RPMI7951 (cell line): ENCODE data around the gene CD99. TPM values are rescaled to one million over a fixed set of nuclear protein-coding genes. Genes with fewer than 3 reads are reported as not detected.

Source experiments
- DNase-seq: peaks from one replicate; pipeline ENCODE4 v3.0.0-alpha.2; 2012; ENCODE audit warnings: low read depth
- total RNA-seq: library from RNA; depleted of rRNA; stranded (reverse); fragments of >200 nt; shearing (Covaris generic); gene quantifications from 2 replicates; pipeline ENCODE4 v1.2.3, GENCODE V29; 2014

Gene CD99
- total RNA-seq, 1 experiment from 2014 or later = 519 TPM

GRCh38 chrX:2698604-2699003 lies 7.5 kb downstream of the CD99 start:
- no peak for DNase-seq

DNA sequence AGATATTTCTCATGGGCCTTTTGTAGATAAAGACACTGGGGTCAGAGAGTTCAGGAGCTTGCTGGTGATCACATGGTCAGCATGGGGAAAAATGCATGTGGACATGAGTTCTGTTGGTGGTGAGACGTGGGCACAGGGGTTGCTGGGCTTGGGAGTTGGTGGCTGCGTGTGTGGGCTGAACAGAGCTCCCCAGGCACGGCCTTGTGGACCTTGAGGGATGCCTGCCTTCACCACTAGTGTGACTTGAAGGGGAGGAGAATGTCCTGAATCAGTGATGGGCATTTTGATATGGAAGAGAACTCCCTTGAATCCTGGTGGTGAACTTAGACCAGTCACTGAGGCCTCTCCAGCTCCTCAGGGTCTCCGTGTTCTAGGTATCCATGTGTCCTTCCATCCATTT lies 8.9 kb downstream of the CD99 start:
- DNase-seq = no peak

DNA sequence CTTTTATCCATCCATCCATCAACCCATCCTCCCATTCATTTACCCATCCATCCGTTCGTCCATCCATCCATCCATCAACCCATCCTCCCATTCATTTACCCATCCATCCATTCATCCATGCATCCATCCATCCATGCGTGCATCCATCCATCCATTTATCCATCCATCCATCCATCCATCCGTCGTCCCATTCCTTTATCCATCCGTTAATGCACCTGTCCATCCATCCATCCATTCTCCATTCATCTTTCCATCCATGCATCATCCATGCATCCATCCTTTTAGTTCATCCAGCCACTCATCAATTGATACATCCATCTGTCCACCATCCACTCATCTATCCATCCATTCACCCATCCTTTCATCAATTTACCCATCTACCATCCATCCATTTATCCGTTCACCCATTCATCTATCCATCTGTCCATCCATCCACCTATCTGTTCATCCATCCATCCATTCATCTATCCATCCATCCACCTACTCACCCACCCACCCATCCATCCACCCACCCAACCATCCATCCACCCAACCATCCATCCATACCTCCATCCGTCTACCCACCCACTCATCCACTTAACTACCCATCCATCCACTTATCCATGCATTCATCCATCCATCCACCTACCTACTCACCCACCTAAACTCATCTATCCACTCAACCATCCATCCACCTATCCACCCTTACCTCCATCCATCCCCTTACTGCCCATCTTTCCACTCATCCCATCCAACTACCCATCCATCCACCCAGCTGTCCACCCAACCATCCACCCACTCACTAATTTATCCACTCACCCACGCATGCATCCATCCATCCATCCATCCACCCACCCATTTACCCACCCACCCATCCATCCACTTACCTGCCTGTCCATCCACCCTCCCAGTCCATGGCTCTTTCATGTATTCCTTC lies 9.6 kb downstream of the CD99 start:
- DNase-seq = no peak

- DNase-seq = no peak
Measured at GRCh38 chrX:2701600-2701999, 10.5 kb downstream of the CD99 start.

- DNase-seq = no peak
Measured at GRCh38 chrX:2703991-2704369, 12.9 kb downstream of the CD99 start.

- no peak for DNase-seq
Measured at GRCh38 chrX:2705046-2705832, 14.1 kb downstream of the CD99 start.

GRCh38 chrX:2707334-2707760 lies 16.3 kb downstream of the CD99 start:
- peak; percentile 97 for DNase-seq

DNA sequence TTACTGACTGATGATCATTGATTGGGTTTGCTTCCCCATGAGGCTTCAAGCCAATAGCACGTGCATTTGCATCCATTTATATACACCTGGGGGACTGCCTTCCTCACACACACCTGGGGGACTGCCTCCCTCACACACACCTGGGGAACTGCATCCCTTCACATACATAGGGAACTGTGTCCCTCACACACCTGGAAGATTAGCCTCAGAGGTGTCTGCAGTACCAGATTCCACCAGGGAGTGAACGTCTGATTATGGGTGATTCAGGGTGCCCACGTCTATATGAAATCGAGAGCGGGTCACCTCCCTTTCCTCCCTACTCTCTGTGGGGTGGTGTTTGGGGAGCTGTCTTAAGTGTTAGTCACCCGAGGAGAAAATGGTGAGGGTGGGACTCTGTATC lies 16.9 kb downstream of the CD99 start:
- DNase-seq = no peak

DNA sequence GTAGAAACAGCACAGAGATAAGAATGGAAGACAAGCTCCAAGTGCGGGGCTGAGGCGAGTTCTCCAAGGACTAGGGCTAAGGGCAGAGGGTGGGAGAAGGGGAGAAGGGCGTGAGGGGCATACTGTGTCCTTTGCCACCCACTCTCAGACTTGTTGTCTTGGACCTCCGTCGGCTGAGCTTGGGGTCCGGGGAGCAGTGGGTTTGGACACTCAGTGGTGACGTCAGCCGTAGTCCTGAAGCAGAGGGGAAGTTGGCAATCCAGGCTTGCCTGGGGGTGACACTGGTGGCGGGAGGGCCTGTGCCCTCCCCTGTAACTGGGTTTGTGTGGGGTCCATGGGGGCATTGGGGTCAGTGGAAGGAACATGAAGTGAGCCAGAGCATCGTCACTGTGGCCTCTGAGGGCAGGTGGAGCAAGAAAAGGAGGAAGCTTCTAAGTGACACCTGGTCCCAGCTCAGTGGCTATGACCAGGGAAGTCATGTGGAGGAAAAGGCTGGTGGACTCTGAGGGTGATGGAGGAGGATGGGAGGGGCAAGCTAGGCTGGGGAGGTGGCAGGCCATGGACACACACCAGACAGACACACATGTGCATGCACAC lies 17.6 kb downstream of the CD99 start:
- DNase-seq = no peak

DNA sequence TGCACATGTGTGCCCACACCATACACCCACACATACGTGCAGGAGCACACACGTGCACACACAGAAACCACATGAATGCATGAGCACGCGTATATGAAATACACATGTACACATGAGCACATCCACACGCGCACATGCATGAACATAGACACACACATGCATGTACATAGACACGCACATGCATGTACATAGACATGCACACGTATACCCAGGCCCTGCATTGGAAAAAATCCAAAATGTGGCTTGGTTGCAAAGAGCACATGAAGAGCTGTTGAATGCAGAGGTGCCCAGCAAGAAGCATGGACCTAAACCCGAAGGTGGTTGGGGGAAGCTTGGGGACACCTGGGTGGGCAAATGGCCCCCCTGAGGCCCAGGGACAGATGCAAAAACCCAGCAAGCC lies 18.5 kb downstream of the CD99 start:
- no peak for DNase-seq

DNA sequence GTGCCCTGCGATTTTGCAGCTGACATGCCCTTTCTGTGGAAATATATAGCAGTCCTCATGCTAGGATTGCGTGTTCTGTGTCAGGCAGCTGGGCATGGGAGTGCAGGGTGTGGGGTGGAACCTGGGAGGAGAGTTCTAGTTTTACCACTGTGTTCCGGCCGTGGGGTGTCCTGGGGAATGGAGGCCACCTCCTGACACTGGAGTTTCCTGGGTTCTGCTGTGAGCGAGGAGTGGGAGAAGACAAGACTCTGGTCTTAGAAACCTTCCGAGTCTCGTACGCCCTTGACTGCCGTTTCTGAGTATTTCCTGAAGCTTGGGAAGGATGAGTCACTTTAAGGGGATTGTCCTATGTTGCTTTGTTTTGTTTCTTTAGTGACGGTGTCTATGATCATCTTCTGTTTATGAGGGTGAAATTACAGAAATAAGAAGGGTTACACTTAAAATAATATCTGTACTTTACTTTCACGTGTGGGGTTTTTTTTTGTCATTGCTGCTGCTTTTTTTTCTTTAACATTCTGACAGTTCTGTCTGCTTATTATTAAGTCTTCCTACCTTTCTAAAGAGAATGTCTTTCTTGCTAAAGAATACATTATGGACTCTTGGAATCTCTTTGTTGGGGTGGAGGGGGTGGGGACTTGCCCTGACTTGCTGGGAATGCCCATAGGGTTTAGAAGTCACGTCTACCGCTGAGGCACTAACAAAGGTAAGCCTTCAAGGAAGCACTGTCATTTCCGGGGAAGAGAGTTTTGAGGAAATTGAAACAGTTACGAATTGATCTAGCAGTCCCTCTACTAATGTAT lies 19.1 kb downstream of the CD99 start:
- DNase-seq = peak; percentile 84

DNA sequence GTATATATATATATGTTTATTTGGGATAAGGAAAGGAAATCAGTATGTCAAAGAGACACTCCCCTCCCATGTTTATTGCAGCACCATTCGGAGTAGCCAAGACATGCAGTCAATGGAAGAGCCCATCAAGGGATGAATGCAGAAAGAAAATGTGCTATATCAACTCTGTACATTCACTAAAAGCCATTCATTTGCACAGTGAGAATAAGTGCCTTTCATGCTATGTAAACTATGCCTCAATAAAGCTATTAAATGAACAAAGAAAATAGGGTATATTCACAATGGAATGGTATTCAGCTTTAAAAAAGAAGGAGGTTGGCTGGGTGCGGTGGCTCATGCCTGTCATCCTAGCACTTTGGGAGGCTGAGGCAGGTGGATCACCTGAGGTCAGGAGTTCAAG lies 20.3 kb downstream of the CD99 start:
- no peak for DNase-seq

- no peak for DNase-seq
Measured at GRCh38 chrX:2712428-2712827, 21.3 kb downstream of the CD99 start.

- DNase-seq = no peak
Measured at GRCh38 chrX:2712890-2713840, 22.1 kb downstream of the CD99 start.

- no peak for DNase-seq
Measured at GRCh38 chrX:2714551-2714950, 23.5 kb downstream of the CD99 start.

DNA sequence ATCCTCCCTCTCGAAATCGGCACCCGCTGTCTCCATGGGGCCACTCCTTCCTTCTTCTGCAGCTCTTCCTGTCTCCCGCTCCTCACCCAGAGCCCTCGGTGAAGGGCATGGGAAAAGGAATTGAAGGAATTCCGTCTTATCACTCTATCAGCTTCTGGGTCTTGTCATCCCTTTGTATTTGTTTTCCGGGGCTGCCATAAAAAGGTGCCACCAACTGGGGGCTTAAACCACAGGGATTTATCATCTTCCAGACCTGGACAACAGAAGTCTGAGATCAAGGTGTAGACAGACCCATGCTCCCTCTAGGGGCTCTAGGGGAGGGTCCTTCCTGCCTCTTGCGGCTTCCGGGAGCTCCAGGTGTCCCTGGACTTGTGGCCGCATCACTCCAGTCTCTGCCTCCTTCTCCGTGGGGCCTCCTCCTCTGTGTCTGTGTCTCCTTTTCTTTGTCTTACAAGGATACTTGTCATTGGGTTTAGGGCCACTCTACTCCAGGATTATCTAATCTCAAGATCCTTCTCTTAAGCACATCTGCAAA lies 24.0 kb downstream of the CD99 start:
- no peak for DNase-seq

DNA sequence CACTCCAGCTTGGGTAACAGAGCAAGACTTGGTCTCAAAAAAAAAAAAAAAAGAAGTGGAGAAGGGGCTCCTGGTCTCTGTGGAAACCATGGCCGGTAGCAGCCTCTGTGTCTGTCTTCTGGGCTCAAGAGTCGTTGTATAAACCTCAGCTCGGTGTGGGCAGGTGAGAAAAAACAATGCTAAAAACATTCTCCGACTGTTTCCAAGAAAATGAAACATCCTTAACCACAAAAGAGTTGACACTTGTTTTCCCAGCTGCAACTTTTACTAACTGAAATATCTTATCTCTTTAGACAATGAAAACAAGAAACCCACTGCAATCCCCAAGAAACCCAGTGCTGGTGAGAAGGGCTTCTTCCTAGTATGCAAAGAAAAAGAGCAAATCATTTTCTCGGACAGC lies 26.2 kb downstream of the CD99 start:
- DNase-seq = no peak

GRCh38 chrX:2718821-2719220 lies 27.7 kb downstream of the CD99 start:
- DNase-seq = no peak

DNA sequence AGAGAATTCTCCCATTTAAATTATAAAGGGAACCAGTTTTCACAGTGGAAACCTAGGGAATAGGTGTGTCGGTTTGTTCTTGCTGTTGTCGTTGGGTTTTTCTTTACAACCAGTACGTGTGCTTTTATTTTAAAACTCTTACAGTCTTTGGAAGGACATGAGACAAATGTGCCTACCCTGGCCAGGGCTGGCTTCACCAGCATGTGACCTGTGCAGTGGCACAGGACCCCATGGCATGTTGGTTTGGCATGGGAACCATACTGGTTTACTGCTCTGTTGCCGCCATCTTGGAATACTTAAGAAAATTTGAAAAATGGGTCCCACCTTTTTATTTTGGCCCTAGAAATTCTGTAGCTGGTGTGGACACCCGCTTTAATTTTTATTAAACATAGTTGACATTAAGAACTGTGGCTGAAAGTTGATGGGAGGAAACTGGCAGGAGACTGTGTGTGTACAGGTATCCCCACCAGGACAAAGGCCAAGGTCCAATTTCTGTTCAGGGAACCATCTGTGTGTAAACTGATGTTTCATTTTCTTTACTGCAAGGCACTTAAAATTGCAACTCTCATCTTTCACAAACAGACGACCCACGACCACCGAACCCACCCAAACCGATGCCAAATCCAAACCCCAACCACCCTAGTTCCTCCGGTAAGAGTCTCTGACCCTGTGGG lies 28.8 kb downstream of the CD99 start:
- DNase-seq = no peak
